K562 (cell line): ENCODE data around the gene SBK3. TPM values are rescaled to one million over a fixed set of nuclear protein-coding genes. Genes with fewer than 3 reads are reported as not detected.

ENCODE experiments used
- ATF7 ChIP-seq: fragments of 450-650 bp; IDR thresholded peaks from 2 replicates; pipeline ENCODE4 v1.7.1; 2014; ENCODE audit warnings: mild to moderate bottlenecking, moderate library complexity
- CBFB ChIP-seq: sonication (generic); formaldehyde crosslinking; IDR thresholded peaks from 2 replicates; pipeline ENCODE4 v1.4.0; 2020; ENCODE audit warnings: mild to moderate bottlenecking, missing genetic modification reagents
- CHD4 ChIP-seq: fragments of 200-600 bp; sonication (generic); IDR thresholded peaks from 3 replicates; pipeline ENCODE4 v1.6.1; 2012; ENCODE audit warnings: low read depth, mild to moderate bottlenecking, mixed read lengths, low read length, inconsistent platforms; ENCODE audit not compliant: insufficient read depth, insufficient replicate concordance, poor library complexity, severe bottlenecking
- ELF2 ChIP-seq: fragments of 250-450 bp; sonication (Bioruptor Pico); IDR thresholded peaks from 2 replicates; pipeline ENCODE4 v1.5.0; 2021; ENCODE audit warnings: mild to moderate bottlenecking
- ETV1 ChIP-seq: fragments of 450-650 bp; conservative IDR thresholded peaks from 2 replicates; pipeline ENCODE4 v1.6.1; 2016; ENCODE audit warnings: missing genetic modification characterization, control low read depth, low read depth, missing compliant biosample characterization
- FOXM1 ChIP-seq, 2 experiments: fragments of 450-650 bp in 1 of 2; sonication (generic) in 1 of 2; formaldehyde crosslinking in 1 of 2; IDR thresholded peaks; 2 replicates each; pipeline versions ENCODE4 v1.6.1 to v1.9.0; 2017 to 2022; ENCODE audit warnings: low read depth in 2 of 2, mild to moderate bottlenecking in 2 of 2, missing genetic modification reagents in 1 of 2, moderate library complexity in 1 of 2
- FOXP4 ChIP-seq: sonication (generic); formaldehyde crosslinking; IDR thresholded peaks from 2 replicates; pipeline ENCODE4 v1.8.0; 2022; ENCODE audit warnings: mild to moderate bottlenecking, missing genetic modification reagents, borderline replicate concordance
- GABPB1 ChIP-seq: sonication (generic); formaldehyde crosslinking; IDR thresholded peaks from 2 replicates; pipeline ENCODE4 v1.8.0; 2022; ENCODE audit warnings: mild to moderate bottlenecking, missing genetic modification reagents
- HNRNPUL1 ChIP-seq: fragments of 200-400 bp; formaldehyde crosslinking; IDR thresholded peaks from 2 replicates; pipeline ENCODE4 v1.6.1; 2017; ENCODE audit warnings: low read length
- JUN ChIP-seq, 2 experiments: sonication (generic) in 1 of 2; formaldehyde crosslinking in 1 of 2; IDR thresholded peaks; 2 replicates each; pipeline versions ENCODE4 v1.6.1 to v1.8.0; 2012 to 2022; ENCODE audit warnings: borderline replicate concordance in 2 of 2, mild to moderate bottlenecking in 2 of 2, improper control_type of control experiment in 1 of 2, low read depth in 1 of 2, low read length in 1 of 2, missing genetic modification reagents in 1 of 2
- NFYB ChIP-seq: IDR thresholded peaks from 2 replicates; pipeline ENCODE4 v1.6.1; 2011; ENCODE audit warnings: mild to moderate bottlenecking, moderate library complexity; ENCODE audit not compliant: insufficient read length; ENCODE audit errors: extremely low read depth
- NR2C1 ChIP-seq, 2 experiments: fragments of 450-650 bp; IDR thresholded peaks; 2 replicates each; pipeline ENCODE4 v1.6.1; 2017; ENCODE audit warnings: mild to moderate bottlenecking in 2 of 2, antibody characterized with exemption in 1 of 2, inconsistent platforms in 1 of 2, missing compliant biosample characterization in 1 of 2, missing genetic modification characterization in 1 of 2
- NR2F6 ChIP-seq: fragments of 450-650 bp; formaldehyde crosslinking; IDR thresholded peaks from 2 replicates; pipeline ENCODE4 v1.4.0; 2020; ENCODE audit warnings: mild to moderate bottlenecking
- NRF1 ChIP-seq, 2 experiments: fragments of 450-650 bp; IDR thresholded peaks in 1 of 2; conservative IDR thresholded peaks in 1 of 2; 2 replicates each; pipeline ENCODE4 v1.6.1; 2014; ENCODE audit warnings: mild to moderate bottlenecking in 2 of 2
- PTBP1 ChIP-seq: fragments of 200-400 bp; formaldehyde crosslinking; IDR thresholded peaks from 2 replicates; pipeline ENCODE4 v1.6.1; 2017; ENCODE audit warnings: low read depth, low read length
- SMAD4 ChIP-seq: fragments of 250-450 bp; sonication (Bioruptor Pico); conservative IDR thresholded peaks from 2 replicates; pipeline ENCODE4 v1.8.0; 2021; ENCODE audit warnings: inconsistent platforms, mild to moderate bottlenecking, moderate library complexity
- TAF15 ChIP-seq: fragments of 200-400 bp; formaldehyde crosslinking; IDR thresholded peaks from 2 replicates; pipeline ENCODE4 v1.6.1; 2017; ENCODE audit warnings: mild to moderate bottlenecking, low read depth, low read length, moderate library complexity
- TFAM ChIP-seq: fragments of 250-450 bp; sonication (Bioruptor Pico); conservative IDR thresholded peaks from 2 replicates; pipeline ENCODE4 v1.5.0; 2021; ENCODE audit warnings: mild to moderate bottlenecking, moderate library complexity
- TRIM24 ChIP-seq, 2 experiments: fragments of 450-650 bp; IDR thresholded peaks; 2 replicates each; pipeline ENCODE4 v1.6.1; 2016
- ZFX ChIP-seq: sonication (generic); formaldehyde crosslinking; IDR thresholded peaks from 2 replicates; pipeline ENCODE4 v1.8.0; 2022; ENCODE audit warnings: mild to moderate bottlenecking, missing genetic modification reagents, moderate library complexity
- ZNF174 ChIP-seq: fragments of 250-450 bp; sonication (Bioruptor Pico); IDR thresholded peaks from 2 replicates; pipeline ENCODE4 v1.4.0; 2020; ENCODE audit warnings: mild to moderate bottlenecking
- ZNF253 ChIP-seq: fragments of 250-450 bp; sonication (Bioruptor Pico); conservative IDR thresholded peaks from 2 replicates; pipeline ENCODE4 v1.6.1; 2021; ENCODE audit warnings: mild to moderate bottlenecking
- ZNF3 ChIP-seq: fragments of 250-450 bp; sonication (Bioruptor Pico); IDR thresholded peaks from 2 replicates; pipeline ENCODE4 v1.5.0; 2021; ENCODE audit warnings: mild to moderate bottlenecking, moderate library complexity
- ZNF384 ChIP-seq: IDR thresholded peaks from 2 replicates; pipeline ENCODE4 v1.6.1; 2012; ENCODE audit warnings: low read depth, low read length, improper control_type of control experiment
- ZNF586 ChIP-seq: fragments of 450-650 bp; formaldehyde crosslinking; conservative IDR thresholded peaks from 2 replicates; pipeline ENCODE4 v1.4.0; 2020; ENCODE audit warnings: mild to moderate bottlenecking, moderate library complexity
- polyA plus RNA-seq, 8 experiments: library from polyadenylated mRNA; depleted of rRNA in 4 of 8; stranded (reverse) in 5 of 8; unstranded in 3 of 8; fragments of >200 nt; fragmentation: Nextera tagmentation in 2 of 8; fragmentation: Illumina TruSeq in 1 of 8; extraction: Ambion mirVana in 2 of 8; extraction: Trizol in 1 of 8; gene quantifications; 2 replicates each; pipeline versions ENCODE4 v1.2.1 to v1.2.3, GENCODE V29; 2011 to 2014; ENCODE audit warnings: inconsistent platforms in 1 of 8, missing spikeins in 1 of 8
- total RNA-seq, 7 experiments: library from RNA; depleted of rRNA in 6 of 7; stranded (reverse); fragments of >200 nt in 6 of 7; fragmentation: Illumina TruSeq in 2 of 7; extraction: Trizol in 2 of 7; gene quantifications; 2 replicates each; pipeline versions ENCODE4 v1.2.1 to v1.2.3, GENCODE V29; 2011 to 2021; ENCODE audit warnings: low replicate concordance in 1 of 7
- TF ChIP-seq, protein P1 (sequence below): fragments of 250-450 bp; sonication (Bioruptor Pico); IDR thresholded peaks from 2 replicates; pipeline ENCODE4 v1.4.0; 2020

The SBK3 gene
- total and polyA plus RNA-seq, 9 of the 15 experiments (the other 6 are each of a cell fraction or from before 2014, with no cell fraction given): 0.11 to 0.43 (median 0.13) TPM; not detected in 6

DNA sequence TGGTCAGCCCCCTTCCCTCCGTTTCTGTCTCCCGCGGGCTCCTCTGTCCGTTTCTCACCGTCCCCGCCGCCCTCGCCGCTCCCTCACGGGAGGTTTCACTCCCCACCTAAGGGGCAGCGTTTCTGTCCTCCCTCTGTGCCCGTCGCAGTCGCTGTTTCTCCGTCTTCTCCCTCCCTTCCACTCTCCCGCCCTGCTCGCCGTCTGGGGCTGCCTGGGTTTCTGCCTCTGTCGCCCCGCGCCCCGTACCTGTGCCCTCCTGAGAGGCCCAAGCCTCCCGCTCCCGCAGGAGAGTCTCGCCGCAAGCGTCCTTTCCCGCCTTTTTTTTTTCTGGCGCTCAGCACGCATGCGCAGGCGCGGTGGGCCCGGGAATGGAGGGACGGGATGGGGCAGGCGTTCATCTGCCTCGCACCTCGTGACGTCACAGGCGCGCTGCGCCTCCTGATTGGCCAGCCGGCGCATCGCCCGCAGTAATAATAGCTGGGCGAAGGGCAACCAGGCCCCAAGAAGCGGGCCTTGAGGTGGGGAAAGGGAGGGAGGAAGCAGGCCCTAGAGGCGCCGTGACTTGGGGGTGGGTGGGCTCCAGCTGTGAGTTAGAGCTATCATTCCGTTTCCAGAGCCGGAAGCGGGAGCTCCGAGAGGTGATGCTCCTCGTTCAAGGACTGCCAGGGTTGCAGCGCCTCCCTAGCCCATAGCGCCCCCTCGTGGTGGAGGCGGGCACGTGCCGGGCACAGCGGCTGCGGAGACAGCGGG lies 41.7 kb downstream of the SBK3 start (continued):
- no peak for TF ChIP-seq ZNF3 (CRISPR knock-in tag)
- peak; percentile 98 for TF ChIP-seq NRF1 (conservative IDR thresholded peaks at IDR 0.05 in 1 of 2, IDR thresholded peaks at IDR 0.05 in 1 of 2)
- TF ChIP-seq ZNF253 (CRISPR knock-in tag): no peak
- 0 out of 2 replicates have a peak, but pooled peaks have one; percentile 32 for TF ChIP-seq JUN (IDR thresholded peaks at IDR 0.05; ENCODE audit: borderline replicate concordance, low read depth, low read length)
- peak; percentile 100 for TF ChIP-seq JUN (CRISPR knock-in tag; IDR thresholded peaks at IDR 0.05; ENCODE audit: borderline replicate concordance)
- TF ChIP-seq ZNF174 (CRISPR knock-in tag): no peak
- TF ChIP-seq TFAM (CRISPR knock-in tag): no peak
- peak; percentile 85 for TF ChIP-seq ETV1
- peak; percentile 97 for TF ChIP-seq ZNF384
- no peak for TF ChIP-seq CHD4
- no peak for TF ChIP-seq NR2C1 (IDR thresholded peaks at IDR 0.05)
- 0 out of 2 replicates have a peak, but pooled peaks have one; percentile 15 for TF ChIP-seq NR2C1 (tag; IDR thresholded peaks at IDR 0.05)
- TF ChIP-seq CBFB (CRISPR knock-in tag): peak; percentile 96
- TF ChIP-seq ZFX: peak; percentile 78
- peak; percentile 93 for TF ChIP-seq GABPB1 (CRISPR knock-in tag)
- 0 out of 2 replicates have a peak, but pooled peaks have one; percentile 5 for TF ChIP-seq PTBP1
- TF ChIP-seq ATF7: peak; percentile 90
- peak; percentile 89 for TF ChIP-seq NFYB
- TF ChIP-seq ELF2 (CRISPR knock-in tag): peak; percentile 48; the same call in 1 of the 2 replicates
- TF ChIP-seq HNRNPUL1: no peak
- TF ChIP-seq TRIM24 (IDR thresholded peaks at IDR 0.05): peak; percentile 77 to 79
- no peak for TF ChIP-seq NR2F6 (CRISPR knock-in tag)
- peak; percentile 35; the same call in 1 of the 2 replicates for TF ChIP-seq SMAD4
- no peak for TF ChIP-seq FOXM1 (IDR thresholded peaks at IDR 0.05; ENCODE audit: low read depth)
- peak; percentile 96 for TF ChIP-seq FOXM1 (CRISPR knock-in tag; IDR thresholded peaks at IDR 0.05; ENCODE audit: low read depth)
- TF ChIP-seq, protein P1, sequence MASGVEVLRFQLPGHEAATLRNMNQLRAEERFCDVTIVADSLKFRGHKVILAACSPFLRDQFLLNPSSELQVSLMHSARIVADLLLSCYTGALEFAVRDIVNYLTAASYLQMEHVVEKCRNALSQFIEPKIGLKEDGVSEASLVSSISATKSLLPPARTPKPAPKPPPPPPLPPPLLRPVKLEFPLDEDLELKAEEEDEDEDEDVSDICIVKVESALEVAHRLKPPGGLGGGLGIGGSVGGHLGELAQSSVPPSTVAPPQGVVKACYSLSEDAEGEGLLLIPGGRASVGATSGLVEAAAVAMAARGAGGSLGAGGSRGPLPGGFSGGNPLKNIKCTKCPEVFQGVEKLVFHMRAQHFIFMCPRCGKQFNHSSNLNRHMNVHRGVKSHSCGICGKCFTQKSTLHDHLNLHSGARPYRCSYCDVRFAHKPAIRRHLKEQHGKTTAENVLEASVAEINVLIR (CRISPR knock-in tag): peak; percentile 96
- no peak for TF ChIP-seq ZNF586 (CRISPR knock-in tag)
- TF ChIP-seq TAF15: no peak
- TF ChIP-seq FOXP4 (CRISPR knock-in tag): peak; percentile 100
